ENCODE results near the gene PTPRS. TPM values are rescaled to one million over a fixed set of nuclear protein-coding genes. Genes with fewer than 3 reads are reported as not detected.
A peak's percentile ranks its signal among the peaks of the same experiment; 100 is the strongest.

The PTPRS gene
- total RNA-seq, 6 experiments from 2014 or later, result 78.4 to 102 (median 96.8) TPM

- H3K27ac Mint-ChIP-seq, result peak overlapping the region; percentile 87
- peaks cover 12% of the 10 kb centered on the region for H3K4me1 Mint-ChIP-seq (ENCODE audit: low read depth)
- peak overlapping the region; percentile 90 for H3K4me3 Mint-ChIP-seq
- TF ChIP-seq, protein P1, sequence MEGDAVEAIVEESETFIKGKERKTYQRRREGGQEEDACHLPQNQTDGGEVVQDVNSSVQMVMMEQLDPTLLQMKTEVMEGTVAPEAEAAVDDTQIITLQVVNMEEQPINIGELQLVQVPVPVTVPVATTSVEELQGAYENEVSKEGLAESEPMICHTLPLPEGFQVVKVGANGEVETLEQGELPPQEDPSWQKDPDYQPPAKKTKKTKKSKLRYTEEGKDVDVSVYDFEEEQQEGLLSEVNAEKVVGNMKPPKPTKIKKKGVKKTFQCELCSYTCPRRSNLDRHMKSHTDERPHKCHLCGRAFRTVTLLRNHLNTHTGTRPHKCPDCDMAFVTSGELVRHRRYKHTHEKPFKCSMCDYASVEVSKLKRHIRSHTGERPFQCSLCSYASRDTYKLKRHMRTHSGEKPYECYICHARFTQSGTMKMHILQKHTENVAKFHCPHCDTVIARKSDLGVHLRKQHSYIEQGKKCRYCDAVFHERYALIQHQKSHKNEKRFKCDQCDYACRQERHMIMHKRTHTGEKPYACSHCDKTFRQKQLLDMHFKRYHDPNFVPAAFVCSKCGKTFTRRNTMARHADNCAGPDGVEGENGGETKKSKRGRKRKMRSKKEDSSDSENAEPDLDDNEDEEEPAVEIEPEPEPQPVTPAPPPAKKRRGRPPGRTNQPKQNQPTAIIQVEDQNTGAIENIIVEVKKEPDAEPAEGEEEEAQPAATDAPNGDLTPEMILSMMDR (IDR thresholded peaks at IDR 0.05), result peak; percentile 24; the same call in 1 of the 2 replicates
- no peaks in the 10 kb centered on the region for H3K9me3 Mint-ChIP-seq
- DNase-seq, result peak; percentile 74
- H3K27me3 Mint-ChIP-seq (ENCODE audit: insufficient read depth), result no peaks in the 10 kb centered on the region; the same call in 1 of the 2 replicates
- H3K36me3 Mint-ChIP-seq (ENCODE audit: low read depth), result no peaks in the 10 kb centered on the region
These were observed 47.6 kb downstream of the PTPRS start for GRCh38 chr19:5292822-5293611.

DNA sequence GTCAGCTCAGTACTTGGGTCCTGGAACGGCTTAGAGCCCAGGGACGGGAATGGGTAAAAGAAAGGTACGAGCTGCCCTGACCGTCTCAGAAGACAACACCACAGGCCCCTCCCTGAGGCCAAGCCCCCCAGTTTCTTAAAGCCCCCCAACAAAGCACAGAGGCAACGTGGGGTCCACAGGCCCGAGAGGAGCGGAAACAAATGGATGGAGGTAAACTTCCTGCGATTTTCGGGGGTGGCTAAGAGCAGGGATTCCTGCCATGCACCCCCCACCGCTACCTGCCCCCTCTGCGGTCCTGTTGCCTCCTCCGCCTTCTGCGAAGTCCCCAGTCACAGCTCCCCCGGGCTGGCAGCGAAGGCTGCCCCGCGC is 48.2 kb downstream of the PTPRS start:
- no peak for DNase-seq
- H3K9me3 Mint-ChIP-seq, result no peaks in the 10 kb centered on the region
- H3K27ac Mint-ChIP-seq, result peak overlapping the region; percentile 42; the same call in 1 of the 2 replicates
- no peaks in the 10 kb centered on the region; the same call in 1 of the 2 replicates for H3K27me3 Mint-ChIP-seq (ENCODE audit: insufficient read depth)
- H3K36me3 Mint-ChIP-seq (ENCODE audit: low read depth), result no peaks in the 10 kb centered on the region
- H3K4me1 Mint-ChIP-seq (ENCODE audit: low read depth), result peaks cover 18% of the 10 kb centered on the region
- peak overlapping the region; percentile 86 for H3K4me3 Mint-ChIP-seq
- TF ChIP-seq, protein P1 (IDR thresholded peaks at IDR 0.05), result no peak

DNA sequence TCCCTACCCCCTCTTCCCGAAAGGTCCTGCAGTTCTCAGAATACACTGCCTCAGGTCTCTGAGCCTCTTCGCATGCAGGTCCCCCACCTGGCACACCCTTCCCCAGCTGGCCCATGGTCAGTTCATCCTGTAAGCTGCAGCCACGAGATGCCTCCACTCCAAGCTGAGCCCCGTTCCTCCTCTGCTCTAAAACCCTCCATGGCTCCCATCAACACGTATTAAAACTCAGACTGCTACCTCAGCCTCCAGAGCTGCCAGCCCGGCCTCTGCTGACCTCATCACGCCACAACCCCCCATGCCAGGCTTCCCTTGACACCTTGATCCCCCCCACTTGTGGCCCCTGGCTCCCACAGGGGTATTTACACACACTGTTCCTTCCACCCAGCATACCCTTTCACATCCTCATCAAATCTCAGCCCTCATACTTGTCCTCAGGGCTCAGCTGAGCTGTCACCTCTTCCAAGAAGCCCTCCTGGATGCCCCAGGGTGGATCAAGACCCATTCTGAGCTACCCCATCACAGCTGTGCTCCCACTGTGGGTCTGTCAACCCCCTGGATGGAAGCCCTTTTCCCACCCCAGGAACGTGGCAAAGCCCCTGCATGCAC is 48.9 kb downstream of the PTPRS start:
- no peaks in the 10 kb centered on the region for H3K36me3 Mint-ChIP-seq (ENCODE audit: low read depth)
- no peak for DNase-seq
- TF ChIP-seq, protein P1 (IDR thresholded peaks at IDR 0.05), result no peak

More for the DNA sequence above, 48.9 kb downstream of the PTPRS start:
- Mint-ChIP-seq H3K27me3 (ENCODE audit: insufficient read depth) (no peaks in the 10 kb centered on the region; the same call in 1 of the 2 replicates), H3K4me3 (peak overlapping the region; percentile 86), H3K9me3 (no peaks in the 10 kb centered on the region), H3K27ac (no peak overlapping the region), H3K4me1 (ENCODE audit: low read depth) (peaks cover 25% of the 10 kb centered on the region)

Other genes starting within 250 kb of the PTPRS start
- not detected for gene ZNRF4, start 114.6 kb upstream of the PTPRS start, total RNA-seq (2021; fragmentation: NEBNext Ultra II Directional; extraction: Animal tissue kit (Norgen Biotek cat#: 25700))
- gene TINCR, start 227.1 kb upstream of the PTPRS start, total RNA-seq (2021; fragmentation: NEBNext Ultra II Directional; extraction: Animal tissue kit (Norgen Biotek cat#: 25700)), result under 1 TPM in 5 of 6 experiments, not detected in 1; 0.05 to 0.34 (median 0.13) TPM